GM21515 (cell line): ENCODE results near the gene COL8A1.

Source experiments
- ATAC-seq: cut with Tn5 transposase; IDR thresholded peaks from one replicate; pipeline ENCODE4 v1.9.1; 2021; ENCODE audit not compliant: unreplicated experiment

Gene COL8A1

GRCh38 chr3:99753268-99753975, 115.0 kb downstream of the COL8A1 start:
- ATAC-seq: no peak

GRCh38 chr3:99755831-99756230, 117.4 kb downstream of the COL8A1 start:
- no peak for ATAC-seq

- ATAC-seq: no peak
Measured at GRCh38 chr3:99757966-99758365, 119.6 kb downstream of the COL8A1 start.

GRCh38 chr3:99758502-99759177, 120.2 kb downstream of the COL8A1 start:
- ATAC-seq: no peak

- no peak for ATAC-seq
Measured at GRCh38 chr3:99760031-99760430, 121.6 kb downstream of the COL8A1 start.

GRCh38 chr3:99760629-99761028, 122.2 kb downstream of the COL8A1 start:
- ATAC-seq: no peak

- ATAC-seq: no peak
Measured at GRCh38 chr3:99761415-99762165, 123.2 kb downstream of the COL8A1 start.

- no peak for ATAC-seq
Measured at GRCh38 chr3:99762901-99763300, 124.5 kb downstream of the COL8A1 start.

- ATAC-seq: no peak
Measured at GRCh38 chr3:99764377-99764776, 126.0 kb downstream of the COL8A1 start.

GRCh38 chr3:99765042-99765942, 126.9 kb downstream of the COL8A1 start:
- no peak for ATAC-seq

- no peak for ATAC-seq
Measured at GRCh38 chr3:99767291-99767690, 128.9 kb downstream of the COL8A1 start.

GRCh38 chr3:99768126-99768525, 129.7 kb downstream of the COL8A1 start:
- ATAC-seq: no peak

- no peak for ATAC-seq
Measured at GRCh38 chr3:99768808-99769501, 130.6 kb downstream of the COL8A1 start.

GRCh38 chr3:99772171-99772570, 133.8 kb downstream of the COL8A1 start:
- no peak for ATAC-seq

- no peak for ATAC-seq
Measured at GRCh38 chr3:99772671-99773070, 134.3 kb downstream of the COL8A1 start.

- peak; percentile 93 for ATAC-seq
Measured at GRCh38 chr3:99774467-99774866, 136.1 kb downstream of the COL8A1 start.

GRCh38 chr3:99776516-99777209, 138.3 kb downstream of the COL8A1 start:
- no peak for ATAC-seq

- no peak for ATAC-seq
Measured at GRCh38 chr3:99777210-99777549, 138.8 kb downstream of the COL8A1 start.

GRCh38 chr3:99777708-99778107, 139.3 kb downstream of the COL8A1 start:
- no peak for ATAC-seq

- no peak for ATAC-seq
Measured at GRCh38 chr3:99780749-99781148, 142.4 kb downstream of the COL8A1 start.
